DMS114 treated with DMSO at 0.1 percent for 48 hours (cell line): ENCODE data around the gene TXNIP.
A peak's percentile ranks its signal among the peaks of the same experiment; 100 is the strongest.
"Not testable (repeated sequence)": the region's sequence is repeated elsewhere in the genome, so short reads cannot be mapped to it uniquely, and the experiment has no call there.

Experiments used
- DNase-seq: peaks from one replicate; lab custom pipeline; 2025; ENCODE audit not compliant: unreplicated experiment; lab: John Stamatoyannopoulos, UW

TXNIP gene

GRCh38 chr1:145996433-145997015, at the start of gene TXNIP:
Gene TXNIP (minus strand): TSS chr1:145996579. CDS start chr1:145996266, 313 bp downstream.
- DNase-seq, result peak; percentile 95

- no peak for DNase-seq
Observed at GRCh38 chr1:146039844-146040194, 43.4 kb upstream of the TXNIP start.

GRCh38 chr1:146036965-146037646, 40.7 kb upstream of the TXNIP start:
- DNase-seq, result peak; percentile 96

- DNase-seq, result peak; percentile 91
Observed at GRCh38 chr1:146036241-146036964, 40.0 kb upstream of the TXNIP start.

GRCh38 chr1:146035048-146035423, 38.7 kb upstream of the TXNIP start:
- peak; percentile 85 for DNase-seq

GRCh38 chr1:146032631-146033219, 36.3 kb upstream of the TXNIP start:
- DNase-seq, result peak; percentile 74

GRCh38 chr1:146031476-146031875, 35.1 kb upstream of the TXNIP start:
- DNase-seq, result no peak

GRCh38 chr1:146029117-146029516, 32.7 kb upstream of the TXNIP start:
- no peak for DNase-seq

- DNase-seq, result not testable (repeated sequence)
Observed at GRCh38 chr1:146026650-146027049, 30.3 kb upstream of the TXNIP start.

GRCh38 chr1:146025787-146026495, 29.6 kb upstream of the TXNIP start:
- DNase-seq, result not testable (repeated sequence)

- DNase-seq, result no peak
Observed at GRCh38 chr1:146022403-146023127, 26.2 kb upstream of the TXNIP start.

GRCh38 chr1:146021622-146022402, 25.4 kb upstream of the TXNIP start, which contains the start of gene HJV:
Gene HJV (minus strand): TSS chr1:146021735. CDS start chr1:146020231, 1,504 bp downstream.
- DNase-seq, result no peak

GRCh38 chr1:146021050-146021445, 24.7 kb upstream of the TXNIP start:
- no peak for DNase-seq

GRCh38 chr1:146020058-146021049, 24.0 kb upstream of the TXNIP start:
- no peak for DNase-seq

GRCh38 chr1:146019231-146020057, 23.1 kb upstream of the TXNIP start:
- no peak for DNase-seq

GRCh38 chr1:146016891-146017290, 20.5 kb upstream of the TXNIP start:
- DNase-seq, result no peak

GRCh38 chr1:146013559-146013922, 17.2 kb upstream of the TXNIP start:
- no peak for DNase-seq
